PFSK-1 (cell line): ENCODE measurements around the gene TIMD4.

Experiments used
- FOXP2 ChIP-seq: optimal IDR thresholded peaks from 2 replicates; pipeline ENCODE3; 2011; ENCODE audit warnings: borderline replicate concordance, control low read depth, inconsistent platforms; ENCODE audit not compliant: insufficient read depth; ENCODE audit errors: extremely low read length, extremely low read depth
- POLR2AphosphoS5 ChIP-seq: IDR thresholded peaks from 2 replicates; pipeline ENCODE4 v1.6.1; 2012; ENCODE audit warnings: low read depth, mild to moderate bottlenecking, control low read depth, low read length, moderate library complexity
- TAF1 ChIP-seq: IDR thresholded peaks from 2 replicates; pipeline ENCODE4 v1.6.1; 2012; ENCODE audit warnings: low read length, control low read depth, borderline replicate concordance; ENCODE audit not compliant: insufficient read depth
- TF ChIP-seq, protein P1 (sequence below), 2 experiments: IDR thresholded peaks; 2 replicates each; pipeline versions ENCODE4 v1.6.1 to v1.8.0; 2011 to 2012; ENCODE audit warnings: low read depth in 2 of 2, low read length in 2 of 2, control low read depth in 1 of 2, inconsistent platforms in 1 of 2, mild to moderate bottlenecking in 1 of 2, moderate library complexity in 1 of 2; ENCODE audit not compliant: insufficient read depth in 1 of 2

- no peak for TF ChIP-seq TAF1
- TF ChIP-seq POLR2AphosphoS5, result no peak
- TF ChIP-seq FOXP2, result no peak
- TF ChIP-seq, protein P1, sequence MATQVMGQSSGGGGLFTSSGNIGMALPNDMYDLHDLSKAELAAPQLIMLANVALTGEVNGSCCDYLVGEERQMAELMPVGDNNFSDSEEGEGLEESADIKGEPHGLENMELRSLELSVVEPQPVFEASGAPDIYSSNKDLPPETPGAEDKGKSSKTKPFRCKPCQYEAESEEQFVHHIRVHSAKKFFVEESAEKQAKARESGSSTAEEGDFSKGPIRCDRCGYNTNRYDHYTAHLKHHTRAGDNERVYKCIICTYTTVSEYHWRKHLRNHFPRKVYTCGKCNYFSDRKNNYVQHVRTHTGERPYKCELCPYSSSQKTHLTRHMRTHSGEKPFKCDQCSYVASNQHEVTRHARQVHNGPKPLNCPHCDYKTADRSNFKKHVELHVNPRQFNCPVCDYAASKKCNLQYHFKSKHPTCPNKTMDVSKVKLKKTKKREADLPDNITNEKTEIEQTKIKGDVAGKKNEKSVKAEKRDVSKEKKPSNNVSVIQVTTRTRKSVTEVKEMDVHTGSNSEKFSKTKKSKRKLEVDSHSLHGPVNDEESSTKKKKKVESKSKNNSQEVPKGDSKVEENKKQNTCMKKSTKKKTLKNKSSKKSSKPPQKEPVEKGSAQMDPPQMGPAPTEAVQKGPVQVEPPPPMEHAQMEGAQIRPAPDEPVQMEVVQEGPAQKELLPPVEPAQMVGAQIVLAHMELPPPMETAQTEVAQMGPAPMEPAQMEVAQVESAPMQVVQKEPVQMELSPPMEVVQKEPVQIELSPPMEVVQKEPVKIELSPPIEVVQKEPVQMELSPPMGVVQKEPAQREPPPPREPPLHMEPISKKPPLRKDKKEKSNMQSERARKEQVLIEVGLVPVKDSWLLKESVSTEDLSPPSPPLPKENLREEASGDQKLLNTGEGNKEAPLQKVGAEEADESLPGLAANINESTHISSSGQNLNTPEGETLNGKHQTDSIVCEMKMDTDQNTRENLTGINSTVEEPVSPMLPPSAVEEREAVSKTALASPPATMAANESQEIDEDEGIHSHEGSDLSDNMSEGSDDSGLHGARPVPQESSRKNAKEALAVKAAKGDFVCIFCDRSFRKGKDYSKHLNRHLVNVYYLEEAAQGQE (IDR thresholded peaks at IDR 0.05; ENCODE audit: insufficient read depth in 1 of 2, low read depth in 2 of 2, low read length in 2 of 2), result no peak
Measured at GRCh38 chr5:157006262-157006661, 43.2 kb upstream of the TIMD4 start.
